ENCODE data around the gene ATAD3B. TPM values are rescaled to one million over a fixed set of nuclear protein-coding genes. Genes with fewer than 3 reads are reported as not detected.

ATAD3B gene
- polyA plus RNA-seq, 1 experiment, result 7.7 TPM

- TF ChIP-seq CTCF (IDR thresholded peaks at IDR 0.05; ENCODE audit: low read depth, low read length), result no peak
- ChIA-PET CTCF (no interaction called here), POLR2A (interaction anchor here (1.2 kb wide), 1 partner anchor 39 kb away, joined by 3 read pairs; the partner anchor contains the start of gene CCNL2)
- no peak overlapping the region for H3K4me3 ChIP-seq (ENCODE audit: low read depth, low read length)
- no peaks in the 10 kb centered on the region for H3K27me3 ChIP-seq (ENCODE audit: control insufficient read depth, insufficient read depth, low read length)
- no peak for DNase-seq (ENCODE audit: low read depth, low spot score)
- H3K27ac ChIP-seq (ENCODE audit: low read depth, low read length), result no peak overlapping the region
- H3K9me3 ChIP-seq (ENCODE audit: control insufficient read depth, insufficient read depth, low read length), result no peaks in the 10 kb centered on the region; the same call in 1 of the 2 replicates
Observed at GRCh38 chr1:1437904-1438376, 33.6 kb upstream of the ATAD3B start.

- no peak overlapping the region for H3K27ac ChIP-seq (ENCODE audit: low read depth, low read length)
- ChIA-PET CTCF (no interaction called here), POLR2A (no interaction called here)
- no peak for DNase-seq (ENCODE audit: low read depth, low spot score)
- H3K27me3 ChIP-seq (ENCODE audit: control insufficient read depth, insufficient read depth, low read length), result no peaks in the 10 kb centered on the region
- H3K4me3 ChIP-seq (ENCODE audit: low read depth, low read length), result no peak overlapping the region
- H3K9me3 ChIP-seq (ENCODE audit: control insufficient read depth, insufficient read depth, low read length), result no peaks in the 10 kb centered on the region; the same call in 1 of the 2 replicates
- no peak for TF ChIP-seq CTCF (IDR thresholded peaks at IDR 0.05; ENCODE audit: low read depth, low read length)
Observed at GRCh38 chr1:1438531-1439381, 32.8 kb upstream of the ATAD3B start.

GRCh38 chr1:1439546-1440261 lies 31.9 kb upstream of the ATAD3B start:
- no peak overlapping the region for H3K27ac ChIP-seq (ENCODE audit: low read depth, low read length)
- H3K27me3 ChIP-seq (ENCODE audit: control insufficient read depth, insufficient read depth, low read length), result no peaks in the 10 kb centered on the region
- TF ChIP-seq CTCF (IDR thresholded peaks at IDR 0.05; ENCODE audit: low read depth, low read length), result no peak
- ChIA-PET CTCF (interaction anchor here (2.4 kb wide), 1 partner anchor 10 kb away, joined by 13 read pairs; no protein-coding TSS in a partner anchor), POLR2A (no interaction called here)
- no peak for DNase-seq (ENCODE audit: low read depth, low spot score)
- no peaks in the 10 kb centered on the region; the same call in 1 of the 2 replicates for H3K9me3 ChIP-seq (ENCODE audit: control insufficient read depth, insufficient read depth, low read length)
- H3K4me3 ChIP-seq (ENCODE audit: low read depth, low read length), result no peak overlapping the region

- no peaks in the 10 kb centered on the region; the same call in 1 of the 2 replicates for H3K9me3 ChIP-seq (ENCODE audit: control insufficient read depth, insufficient read depth, low read length)
- ChIA-PET POLR2A (interaction anchor here (0.6 to 1.5 kb wide), 4 partner anchors 10 to 52 kb away, joined by 3 read pairs; partner anchors contain the start of gene CCNL2), CTCF (interaction anchor here (1.2 to 2.4 kb wide), 7 partner anchors 9 to 41 kb away, joined by 3 to 13 read pairs (median 5); partner anchors contain the start of genes ATAD3C and CCNL2)
- DNase-seq (ENCODE audit: low read depth, low spot score), result no peak
- H3K27ac ChIP-seq (ENCODE audit: low read depth, low read length), result no peak overlapping the region
- no peaks in the 10 kb centered on the region for H3K27me3 ChIP-seq (ENCODE audit: control insufficient read depth, insufficient read depth, low read length)
- TF ChIP-seq CTCF (IDR thresholded peaks at IDR 0.05; ENCODE audit: low read depth, low read length), result no peak
- H3K4me3 ChIP-seq (ENCODE audit: low read depth, low read length), result no peak overlapping the region
Observed at GRCh38 chr1:1440262-1441001, 31.1 kb upstream of the ATAD3B start.
